ENCODE measurements around the gene ATP1B4.
A peak's percentile ranks its signal among the peaks of the same experiment; 100 is the strongest.

The ATP1B4 gene

DNA sequence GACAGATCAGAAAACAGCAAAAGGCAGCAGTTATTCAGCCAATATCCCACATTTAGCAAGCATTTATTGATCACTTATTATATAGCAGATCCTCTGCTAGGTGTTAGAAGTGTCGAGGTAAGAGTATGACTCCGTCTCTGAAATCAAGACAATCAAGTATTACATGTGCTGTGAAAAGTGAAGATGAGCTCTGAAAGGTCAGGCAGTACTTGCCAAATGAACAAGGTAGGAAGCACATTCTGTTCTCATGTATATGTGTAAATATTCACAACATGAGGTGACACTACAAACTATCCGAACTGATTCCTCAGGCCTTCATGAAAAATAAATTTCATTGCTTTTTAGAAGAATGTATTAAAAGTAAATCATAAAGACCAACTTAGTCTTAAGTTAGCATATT lies 15.3 kb downstream of the ATP1B4 start:
- H3K27ac ChIP-seq (ENCODE audit: low read depth, low read length): no peak overlapping the region
- no peaks in the 10 kb centered on the region for H3K36me3 ChIP-seq (ENCODE audit: control insufficient read depth, insufficient read depth, low read length)
- H3K56ac ChIP-seq (ENCODE audit: low read length): no peak overlapping the region
- H3K23ac ChIP-seq (ENCODE audit: low read length): no peak overlapping the region
- no peak overlapping the region for H2BK15ac ChIP-seq (replicated peaks; ENCODE audit: low read depth)
- no peak overlapping the region for H3K9ac ChIP-seq (ENCODE audit: low read length)
- no peak overlapping the region for H4K8ac ChIP-seq (ENCODE audit: low read depth, low read length)
- H3K4me1 ChIP-seq (ENCODE audit: control insufficient read depth, low read depth, low read length): peaks cover 3% of the 10 kb centered on the region
- no peak overlapping the region for H2BK120ac ChIP-seq (ENCODE audit: low read depth, low read length)
- no peaks in the 10 kb centered on the region for H3K79me1 ChIP-seq (ENCODE audit: low read length)
- H3K18ac ChIP-seq (ENCODE audit: low read length): no peak overlapping the region
- no peak overlapping the region for H3K4me2 ChIP-seq (ENCODE audit: low read length)
- no peak overlapping the region for H2BK5ac ChIP-seq (ENCODE audit: low read length)
- no peaks in the 10 kb centered on the region for H3K79me2 ChIP-seq (ENCODE audit: control insufficient read depth, insufficient read depth, low read length)
- H3K4ac ChIP-seq (ENCODE audit: low read depth, low read length): no peak overlapping the region
- H3K4me3 ChIP-seq (ENCODE audit: low read length): no peak overlapping the region
- no peaks in the 10 kb centered on the region for H3K27me3 ChIP-seq (ENCODE audit: insufficient read depth, low read length, poor library complexity)
- DNase-seq: no peak
- no peak overlapping the region for H4K5ac ChIP-seq (ENCODE audit: low read length)
- no CpG with 5 or more reads among the region's 3 CpGs for WGBS (ENCODE audit: extremely low coverage, insufficient coverage, low lambda C conversion rate)
- H2AK5ac ChIP-seq (ENCODE audit: low read length): no peak overlapping the region

DNA sequence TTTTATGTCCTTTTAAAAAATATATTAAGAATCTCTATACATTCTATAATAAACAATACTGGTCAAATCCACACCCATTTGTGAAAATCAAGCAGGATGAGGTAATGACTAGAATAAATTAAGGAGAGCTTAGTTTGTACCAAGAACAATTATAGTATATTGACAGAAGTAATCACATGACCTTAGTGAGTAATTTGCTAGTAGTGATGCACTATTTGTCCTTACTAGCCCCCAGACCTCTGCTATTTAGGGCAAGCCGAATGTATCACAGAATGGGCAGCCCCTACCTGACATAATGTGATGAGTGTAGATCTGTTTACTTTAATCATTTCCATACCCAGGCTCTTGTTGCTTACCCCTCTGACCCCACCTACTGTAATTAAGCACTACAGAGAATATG lies 15.8 kb downstream of the ATP1B4 start:
- no peak overlapping the region for H3K56ac ChIP-seq (ENCODE audit: low read length)
- H3K27me3 ChIP-seq (ENCODE audit: insufficient read depth, low read length, poor library complexity): no peaks in the 10 kb centered on the region
- H2BK5ac ChIP-seq (ENCODE audit: low read length): no peak overlapping the region
- no CpG with 5 or more reads among the region's 1 CpG for WGBS (ENCODE audit: extremely low coverage, insufficient coverage, low lambda C conversion rate)
- no peak overlapping the region for H2BK120ac ChIP-seq (ENCODE audit: low read depth, low read length)
- DNase-seq: no peak
- no peak overlapping the region for H3K4me2 ChIP-seq (ENCODE audit: low read length)
- no peak overlapping the region for H3K18ac ChIP-seq (ENCODE audit: low read length)
- H2BK15ac ChIP-seq (replicated peaks; ENCODE audit: low read depth): no peak overlapping the region
- H3K79me1 ChIP-seq (ENCODE audit: low read length): no peaks in the 10 kb centered on the region
- no peak overlapping the region for H4K5ac ChIP-seq (ENCODE audit: low read length)
- H3K36me3 ChIP-seq (ENCODE audit: control insufficient read depth, insufficient read depth, low read length): no peaks in the 10 kb centered on the region
- H3K4me3 ChIP-seq (ENCODE audit: low read length): no peak overlapping the region
- H3K23ac ChIP-seq (ENCODE audit: low read length): no peak overlapping the region
- H3K79me2 ChIP-seq (ENCODE audit: control insufficient read depth, insufficient read depth, low read length): no peaks in the 10 kb centered on the region
- H3K4ac ChIP-seq (ENCODE audit: low read depth, low read length): no peak overlapping the region
- peaks cover 3% of the 10 kb centered on the region for H3K4me1 ChIP-seq (ENCODE audit: control insufficient read depth, low read depth, low read length)
- no peak overlapping the region for H3K9ac ChIP-seq (ENCODE audit: low read length)
- no peak overlapping the region for H2AK5ac ChIP-seq (ENCODE audit: low read length)
- H4K8ac ChIP-seq (ENCODE audit: low read depth, low read length): no peak overlapping the region
- no peak overlapping the region for H3K27ac ChIP-seq (ENCODE audit: low read depth, low read length)

DNA sequence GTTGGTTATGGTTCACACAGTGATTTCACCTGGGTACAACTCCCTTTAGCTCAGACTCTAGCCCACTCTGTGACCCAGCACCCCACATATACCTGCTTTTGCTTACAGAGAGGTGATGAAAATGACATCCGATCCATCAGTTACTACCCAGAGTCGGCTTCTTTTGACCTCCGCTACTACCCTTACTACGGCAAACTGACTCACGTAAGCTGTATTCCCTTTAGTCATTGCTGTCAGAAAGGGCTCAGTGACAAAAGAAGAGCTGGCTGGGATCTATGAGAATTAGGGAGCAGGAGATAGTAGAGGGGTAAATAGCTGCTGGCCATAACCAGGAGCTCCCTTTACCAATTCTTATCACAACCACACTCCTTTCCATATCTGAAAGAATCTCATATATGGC lies 16.7 kb downstream of the ATP1B4 start:
- H3K79me2 ChIP-seq (ENCODE audit: control insufficient read depth, insufficient read depth, low read length): no peaks in the 10 kb centered on the region
- H3K9ac ChIP-seq (ENCODE audit: low read length): no peak overlapping the region
- H3K27ac ChIP-seq (ENCODE audit: low read depth, low read length): no peak overlapping the region
- H3K4me1 ChIP-seq (ENCODE audit: control insufficient read depth, low read depth, low read length): peaks cover 3% of the 10 kb centered on the region
- no peak overlapping the region for H3K56ac ChIP-seq (ENCODE audit: low read length)
- DNase-seq: no peak
- H4K5ac ChIP-seq (ENCODE audit: low read length): no peak overlapping the region
- no peak overlapping the region for H3K23ac ChIP-seq (ENCODE audit: low read length)
- no peak overlapping the region for H2BK5ac ChIP-seq (ENCODE audit: low read length)
- H3K79me1 ChIP-seq (ENCODE audit: low read length): no peaks in the 10 kb centered on the region
- H3K36me3 ChIP-seq (ENCODE audit: control insufficient read depth, insufficient read depth, low read length): no peaks in the 10 kb centered on the region
- no peak overlapping the region for H3K4ac ChIP-seq (ENCODE audit: low read depth, low read length)
- no peak overlapping the region for H3K18ac ChIP-seq (ENCODE audit: low read length)
- no peak overlapping the region for H3K4me3 ChIP-seq (ENCODE audit: low read length)
- H3K4me2 ChIP-seq (ENCODE audit: low read length): no peak overlapping the region
- no peak overlapping the region for H2AK5ac ChIP-seq (ENCODE audit: low read length)
- WGBS (ENCODE audit: extremely low coverage, insufficient coverage, low lambda C conversion rate): no CpG with 5 or more reads among the region's 5 CpGs
- no peak overlapping the region for H2BK120ac ChIP-seq (ENCODE audit: low read depth, low read length)
- H4K8ac ChIP-seq (ENCODE audit: low read depth, low read length): no peak overlapping the region
- H2BK15ac ChIP-seq (replicated peaks; ENCODE audit: low read depth): no peak overlapping the region
- no peaks in the 10 kb centered on the region for H3K27me3 ChIP-seq (ENCODE audit: insufficient read depth, low read length, poor library complexity)

DNA sequence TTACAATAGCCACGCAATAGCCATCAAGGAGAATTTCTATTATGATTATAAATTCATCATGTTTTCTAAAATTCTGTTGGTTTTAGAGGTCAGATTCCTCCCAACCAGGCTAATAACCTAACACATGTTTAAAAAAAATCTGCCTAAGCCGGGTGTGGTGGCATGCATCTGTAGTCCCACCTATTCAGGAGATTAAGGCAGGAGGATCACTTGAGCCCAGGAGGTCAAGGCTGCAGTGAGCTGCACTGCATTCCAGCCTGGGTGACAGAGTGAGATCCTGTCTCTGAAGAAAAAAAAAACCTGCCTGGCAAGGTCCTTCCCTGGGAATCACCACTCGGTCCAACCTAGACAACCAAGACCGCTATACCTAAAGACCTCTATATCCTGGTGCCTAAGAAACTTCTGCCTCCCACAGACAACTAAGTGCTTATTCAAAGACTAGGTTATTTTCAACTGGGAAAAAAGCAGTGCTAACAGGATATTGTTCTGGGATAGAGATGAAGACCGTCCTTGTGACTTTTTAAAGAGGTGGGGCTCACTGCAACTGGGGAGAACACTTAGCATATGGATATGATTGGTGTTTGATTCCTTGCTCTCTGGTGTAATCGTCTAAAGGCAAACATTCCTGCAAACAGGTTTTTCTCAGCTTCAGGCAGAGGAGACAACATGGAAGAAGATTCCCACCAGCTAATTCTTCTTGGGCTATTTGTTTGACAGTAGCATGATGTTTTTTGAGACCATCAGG lies 18.2 kb downstream of the ATP1B4 start:
- no peak overlapping the region for H3K18ac ChIP-seq (ENCODE audit: low read length)
- H3K36me3 ChIP-seq (ENCODE audit: control insufficient read depth, insufficient read depth, low read length): no peaks in the 10 kb centered on the region
- H3K56ac ChIP-seq (ENCODE audit: low read length): no peak overlapping the region
- H2BK120ac ChIP-seq (ENCODE audit: low read depth, low read length): no peak overlapping the region
- H3K79me2 ChIP-seq (ENCODE audit: control insufficient read depth, insufficient read depth, low read length): no peaks in the 10 kb centered on the region
- H3K4me1 ChIP-seq (ENCODE audit: control insufficient read depth, low read depth, low read length): peaks cover 3% of the 10 kb centered on the region
- H3K4me2 ChIP-seq (ENCODE audit: low read length): no peak overlapping the region
- no peak overlapping the region for H4K8ac ChIP-seq (ENCODE audit: low read depth, low read length)
- no peak overlapping the region for H3K4me3 ChIP-seq (ENCODE audit: low read length)
- no peak overlapping the region for H2BK5ac ChIP-seq (ENCODE audit: low read length)
- H3K27me3 ChIP-seq (ENCODE audit: insufficient read depth, low read length, poor library complexity): no peaks in the 10 kb centered on the region
- no peaks in the 10 kb centered on the region for H3K79me1 ChIP-seq (ENCODE audit: low read length)
- H3K4ac ChIP-seq (ENCODE audit: low read depth, low read length): no peak overlapping the region
- H3K27ac ChIP-seq (ENCODE audit: low read depth, low read length): no peak overlapping the region
- no peak overlapping the region for H2BK15ac ChIP-seq (replicated peaks; ENCODE audit: low read depth)
- no peak overlapping the region for H3K23ac ChIP-seq (ENCODE audit: low read length)
- peak; percentile 36 for DNase-seq
- WGBS (ENCODE audit: extremely low coverage, insufficient coverage, low lambda C conversion rate): no CpG with 5 or more reads among the region's 6 CpGs
- no peak overlapping the region for H2AK5ac ChIP-seq (ENCODE audit: low read length)
- no peak overlapping the region for H4K5ac ChIP-seq (ENCODE audit: low read length)
- H3K9ac ChIP-seq (ENCODE audit: low read length): no peak overlapping the region

DNA sequence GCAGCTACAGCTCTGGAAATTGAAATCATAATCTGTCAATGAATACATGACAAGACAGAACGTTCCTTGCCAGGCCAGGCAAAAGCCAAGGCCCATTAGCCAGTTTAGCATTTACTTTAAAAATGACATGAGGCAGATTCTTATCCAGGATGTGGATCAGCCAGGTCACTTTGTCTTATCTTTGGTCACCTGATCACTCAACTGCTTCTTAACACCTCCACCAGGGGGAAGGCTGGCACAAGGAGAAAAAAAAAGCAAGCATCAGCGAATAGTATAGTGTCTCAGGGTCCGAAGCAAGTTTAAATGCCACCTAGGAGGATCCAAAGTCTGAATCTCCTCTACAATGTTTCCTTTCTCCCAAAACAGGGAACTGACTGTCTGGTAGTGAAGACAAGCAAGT lies 18.8 kb downstream of the ATP1B4 start:
- no peak overlapping the region for H3K4me3 ChIP-seq (ENCODE audit: low read length)
- H2BK5ac ChIP-seq (ENCODE audit: low read length): no peak overlapping the region
- H3K4me1 ChIP-seq (ENCODE audit: control insufficient read depth, low read depth, low read length): peaks cover 3% of the 10 kb centered on the region
- no peak overlapping the region for H3K27ac ChIP-seq (ENCODE audit: low read depth, low read length)
- H3K27me3 ChIP-seq (ENCODE audit: insufficient read depth, low read length, poor library complexity): no peaks in the 10 kb centered on the region
- no peak overlapping the region for H3K23ac ChIP-seq (ENCODE audit: low read length)
- H2BK15ac ChIP-seq (replicated peaks; ENCODE audit: low read depth): no peak overlapping the region
- H4K5ac ChIP-seq (ENCODE audit: low read length): no peak overlapping the region
- H4K8ac ChIP-seq (ENCODE audit: low read depth, low read length): no peak overlapping the region
- no peak overlapping the region for H3K4me2 ChIP-seq (ENCODE audit: low read length)
- no peak overlapping the region for H2AK5ac ChIP-seq (ENCODE audit: low read length)
- no peak overlapping the region for H3K18ac ChIP-seq (ENCODE audit: low read length)
- no peak overlapping the region for H3K4ac ChIP-seq (ENCODE audit: low read depth, low read length)
- no peaks in the 10 kb centered on the region for H3K79me2 ChIP-seq (ENCODE audit: control insufficient read depth, insufficient read depth, low read length)
- H3K9ac ChIP-seq (ENCODE audit: low read length): no peak overlapping the region
- H3K36me3 ChIP-seq (ENCODE audit: control insufficient read depth, insufficient read depth, low read length): no peaks in the 10 kb centered on the region
- WGBS (ENCODE audit: extremely low coverage, insufficient coverage, low lambda C conversion rate): no CpG with 5 or more reads among the region's 3 CpGs
- peak; percentile 80 for DNase-seq
- no peak overlapping the region for H3K56ac ChIP-seq (ENCODE audit: low read length)
- H2BK120ac ChIP-seq (ENCODE audit: low read depth, low read length): no peak overlapping the region
- H3K79me1 ChIP-seq (ENCODE audit: low read length): no peaks in the 10 kb centered on the region

DNA sequence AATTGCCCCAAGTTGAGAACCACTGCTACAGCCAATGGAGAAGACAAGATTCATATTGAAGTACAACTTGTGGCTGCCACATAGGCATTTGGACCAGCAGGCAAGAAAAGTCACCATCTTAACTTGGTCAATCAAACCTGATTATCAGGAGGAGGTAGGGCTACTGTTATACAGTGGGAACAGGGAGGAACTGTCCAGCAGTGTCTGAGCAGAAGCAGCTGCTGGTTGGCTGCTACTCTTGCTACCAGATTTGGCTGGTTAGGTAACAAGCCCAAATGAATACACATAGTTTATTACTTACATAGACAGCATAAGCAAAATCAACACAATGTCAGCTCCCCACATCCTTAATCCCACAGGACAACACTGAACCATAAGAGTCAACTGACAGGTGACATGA lies 39.4 kb downstream of the ATP1B4 start:
- Histone ChIP-seq H2BK120ac (ENCODE audit: low read depth, low read length) (no peak overlapping the region), H3K4me3 (ENCODE audit: low read length) (no peak overlapping the region), H2BK15ac (replicated peaks; ENCODE audit: low read depth) (no peak overlapping the region), H3K4me2 (ENCODE audit: low read length) (no peak overlapping the region), H3K23ac (ENCODE audit: low read length) (no peak overlapping the region), H4K8ac (ENCODE audit: low read depth, low read length) (no peak overlapping the region), H3K9ac (ENCODE audit: low read length) (no peak overlapping the region), H3K79me1 (ENCODE audit: low read length) (no peaks in the 10 kb centered on the region), H3K18ac (ENCODE audit: low read length) (no peak overlapping the region), H3K79me2 (ENCODE audit: control insufficient read depth, insufficient read depth, low read length) (no peaks in the 10 kb centered on the region), H2AK5ac (ENCODE audit: low read length) (no peak overlapping the region), H3K27ac (ENCODE audit: low read depth, low read length) (no peak overlapping the region), H3K4me1 (ENCODE audit: control insufficient read depth, low read depth, low read length) (no peaks in the 10 kb centered on the region), H3K4ac (ENCODE audit: low read depth, low read length) (no peak overlapping the region), H2BK5ac (ENCODE audit: low read length) (no peak overlapping the region), H3K27me3 (ENCODE audit: insufficient read depth, low read length, poor library complexity) (no peaks in the 10 kb centered on the region), H3K36me3 (ENCODE audit: control insufficient read depth, insufficient read depth, low read length) (no peaks in the 10 kb centered on the region), H4K5ac (ENCODE audit: low read length) (no peak overlapping the region), H3K56ac (ENCODE audit: low read length) (no peak overlapping the region)
- DNase-seq: no peak

Measured in mesendoderm (in vitro differentiated cells).